ENCODE measurements around the gene PRPF19. TPM values are rescaled to one million over a fixed set of nuclear protein-coding genes. Genes with fewer than 3 reads are reported as not detected.
A peak's percentile ranks its signal among the peaks of the same experiment; 100 is the strongest.

The PRPF19 gene
- total RNA-seq, 1 donor from 2014 or later: 143 TPM

GRCh38 chr11:60936467-60937143 lies 30.2 kb upstream of the PRPF19 start:
- H3K27me3 Mint-ChIP-seq: no peaks in the 10 kb centered on the region
- no peak overlapping the region for H3K27ac Mint-ChIP-seq
- ATAC-seq (ENCODE audit: low read depth) (no peak), DNase-seq (no peak)
- TF ChIP-seq CTCF (IDR thresholded peaks at IDR 0.05): no peak
- no peak overlapping the region for H3K4me3 Mint-ChIP-seq
- intact Hi-C loops (cut with micrococcal nuclease): no loop called here
- ChIA-PET POLR2A (interaction anchor here (1.2 to 10.8 kb wide), 5 partner anchors 9 to 203 kb away, joined by 3 to 191 read pairs (median 5); partner anchors contain the start of genes SLC15A3 and TMEM109), CTCF (no interaction called here)
- H3K36me3 Mint-ChIP-seq (ENCODE audit: low read depth): peaks cover 47% of the 10 kb centered on the region
- H3K4me1 Mint-ChIP-seq: peaks cover 31% of the 10 kb centered on the region
- H3K9me3 Mint-ChIP-seq: no peaks in the 10 kb centered on the region

GRCh38 chr11:60935676-60936442 lies 29.5 kb upstream of the PRPF19 start:
- ATAC-seq (ENCODE audit: low read depth): no peak
- no peaks in the 10 kb centered on the region for H3K9me3 Mint-ChIP-seq
- DNase-seq: no peak

GRCh38 chr11:60934790-60935605 lies 28.6 kb upstream of the PRPF19 start:
- Mint-ChIP-seq H3K27ac (peak overlapping the region; percentile 70), H3K36me3 (ENCODE audit: low read depth) (peaks cover 31% of the 10 kb centered on the region), H3K4me3 (no peak overlapping the region), H3K4me1 (peaks cover 42% of the 10 kb centered on the region), H3K27me3 (no peaks in the 10 kb centered on the region), H3K9me3 (no peaks in the 10 kb centered on the region)
- no peak for TF ChIP-seq CTCF (IDR thresholded peaks at IDR 0.05)
- intact Hi-C loops (cut with micrococcal nuclease): no loop called here
- CTCF ChIA-PET: interaction anchor here (2.2 kb wide), 1 partner anchor 20 kb away, joined by 8 read pairs; no protein-coding TSS in a partner anchor
- POLR2A ChIA-PET: interaction anchor here (1.0 to 10.8 kb wide), 4 partner anchors 17 to 426 kb away, joined by 3 to 191 read pairs (median 32); partner anchors contain the start of genes CD6, SLC15A3 and TMEM109
- no peak for DNase-seq
- ATAC-seq (ENCODE audit: low read depth): no peak

More at GRCh38 chr11:60935676-60936442, 29.5 kb upstream of the PRPF19 start:
- peak overlapping the region; percentile 57 for H3K27ac Mint-ChIP-seq
- H3K36me3 Mint-ChIP-seq (ENCODE audit: low read depth): peaks cover 39% of the 10 kb centered on the region
- H3K27me3 Mint-ChIP-seq: no peaks in the 10 kb centered on the region
- no peak overlapping the region for H3K4me3 Mint-ChIP-seq
- TF ChIP-seq CTCF (IDR thresholded peaks at IDR 0.05): no peak
- intact Hi-C loops (cut with micrococcal nuclease): no loop called here
- peaks cover 35% of the 10 kb centered on the region for H3K4me1 Mint-ChIP-seq
- CTCF ChIA-PET: interaction anchor here (2.2 kb wide), 1 partner anchor 20 kb away, joined by 8 read pairs; no protein-coding TSS in a partner anchor
- POLR2A ChIA-PET: interaction anchor here (1.2 to 10.8 kb wide), 6 partner anchors 10 to 204 kb away, joined by 3 to 191 read pairs (median 6); partner anchors contain the start of genes SLC15A3 and TMEM109

- intact Hi-C loops (cut with micrococcal nuclease): no loop called here
- no peak overlapping the region for H3K4me3 Mint-ChIP-seq
- H3K4me1 Mint-ChIP-seq: peaks cover 48% of the 10 kb centered on the region
- CTCF ChIA-PET: interaction anchor here (2.2 kb wide), 1 partner anchor 19 kb away, joined by 8 read pairs; no protein-coding TSS in a partner anchor
- no peaks in the 10 kb centered on the region for H3K27me3 Mint-ChIP-seq
- no peak for TF ChIP-seq CTCF (IDR thresholded peaks at IDR 0.05)
- H3K27ac Mint-ChIP-seq: peak overlapping the region; percentile 72
- ATAC-seq (ENCODE audit: low read depth) (no peak), DNase-seq (no peak)
- H3K9me3 Mint-ChIP-seq: no peaks in the 10 kb centered on the region
- H3K36me3 Mint-ChIP-seq (ENCODE audit: low read depth): peaks cover 25% of the 10 kb centered on the region
- POLR2A ChIA-PET: interaction anchor here (1.0 to 10.8 kb wide), 6 partner anchors 8 to 427 kb away, joined by 3 to 191 read pairs (median 8); partner anchors contain the start of genes CD6, SLC15A3 and TMEM109
Observed at GRCh38 chr11:60934124-60934789, 27.9 kb upstream of the PRPF19 start.
